ENCODE results near the gene MOBP. TPM values are rescaled to one million over a fixed set of nuclear protein-coding genes. Genes with fewer than 3 reads are reported as not detected.

MOBP gene
- total and polyA plus RNA-seq, 2 of the 4 experiments (the other 2 are of a cell fraction), result not detected

- TF ChIP-seq RCOR1 (IDR thresholded peaks at IDR 0.05; ENCODE audit: insufficient replicate concordance, low read length), result no peak
- TF ChIP-seq MAFK (IDR thresholded peaks at IDR 0.05; ENCODE audit: low read depth, low read length), result no peak
- no peak for TF ChIP-seq NFE2L2 (IDR thresholded peaks at IDR 0.05; ENCODE audit: low read depth, low read length)
- TF ChIP-seq MAZ (IDR thresholded peaks at IDR 0.05; ENCODE audit: borderline replicate concordance, low read depth, low read length), result no peak
- no peak for TF ChIP-seq CEBPB (IDR thresholded peaks at IDR 0.05; ENCODE audit: low read depth, low read length)
- no peak for TF ChIP-seq RFX5 (IDR thresholded peaks at IDR 0.05; ENCODE audit: low read depth, low read length)
- TF ChIP-seq, protein P1, sequence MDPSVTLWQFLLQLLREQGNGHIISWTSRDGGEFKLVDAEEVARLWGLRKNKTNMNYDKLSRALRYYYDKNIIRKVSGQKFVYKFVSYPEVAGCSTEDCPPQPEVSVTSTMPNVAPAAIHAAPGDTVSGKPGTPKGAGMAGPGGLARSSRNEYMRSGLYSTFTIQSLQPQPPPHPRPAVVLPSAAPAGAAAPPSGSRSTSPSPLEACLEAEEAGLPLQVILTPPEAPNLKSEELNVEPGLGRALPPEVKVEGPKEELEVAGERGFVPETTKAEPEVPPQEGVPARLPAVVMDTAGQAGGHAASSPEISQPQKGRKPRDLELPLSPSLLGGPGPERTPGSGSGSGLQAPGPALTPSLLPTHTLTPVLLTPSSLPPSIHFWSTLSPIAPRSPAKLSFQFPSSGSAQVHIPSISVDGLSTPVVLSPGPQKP (IDR thresholded peaks at IDR 0.05; ENCODE audit: borderline replicate concordance, low read depth, low read length), result no peak
- no peak for TF ChIP-seq FOS (IDR thresholded peaks at IDR 0.05; ENCODE audit: low read depth, low read length)
- no peak for TF ChIP-seq BHLHE40 (IDR thresholded peaks at IDR 0.05; ENCODE audit: low read depth, low read length)
- TF ChIP-seq, protein P2, sequence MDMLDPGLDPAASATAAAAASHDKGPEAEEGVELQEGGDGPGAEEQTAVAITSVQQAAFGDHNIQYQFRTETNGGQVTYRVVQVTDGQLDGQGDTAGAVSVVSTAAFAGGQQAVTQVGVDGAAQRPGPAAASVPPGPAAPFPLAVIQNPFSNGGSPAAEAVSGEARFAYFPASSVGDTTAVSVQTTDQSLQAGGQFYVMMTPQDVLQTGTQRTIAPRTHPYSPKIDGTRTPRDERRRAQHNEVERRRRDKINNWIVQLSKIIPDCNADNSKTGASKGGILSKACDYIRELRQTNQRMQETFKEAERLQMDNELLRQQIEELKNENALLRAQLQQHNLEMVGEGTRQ (IDR thresholded peaks at IDR 0.05; ENCODE audit: low read depth, low read length), result no peak
- TF ChIP-seq RAD21 (IDR thresholded peaks at IDR 0.05; ENCODE audit: low read length), result no peak
- no peak for TF ChIP-seq POLR2A (IDR thresholded peaks at IDR 0.05; ENCODE audit: low read depth, low read length)
These were observed 4.2 kb upstream of the MOBP start for GRCh38 chr3:39463269-39463668.

More at GRCh38 chr3:39463269-39463668, 4.2 kb upstream of the MOBP start:
- ATAC-seq (ENCODE audit: low read depth) (no peak), DNase-seq (no peak)
- no peak overlapping the region for H2BK120ac ChIP-seq (ENCODE audit: low read depth, low read length)
- no peak overlapping the region for H3K23ac ChIP-seq (ENCODE audit: low read depth, low read length)
- H2BK20ac ChIP-seq (ENCODE audit: low read depth, low read length), result no peak overlapping the region
- H2BK5ac ChIP-seq (ENCODE audit: low read depth, low read length, poor library complexity, severe bottlenecking), result no peak overlapping the region
- H3K36me3 ChIP-seq (ENCODE audit: control insufficient read depth, insufficient read depth, low read length), result no peaks in the 10 kb centered on the region
- H4K20me1 ChIP-seq (ENCODE audit: insufficient read depth, low read length), result no peaks in the 10 kb centered on the region
- intact Hi-C loops (cut with micrococcal nuclease) (no loop called here), dilution Hi-C loops (cut with HindIII; ENCODE audit: low sequenced_read_pairs, unreplicated experiment) (no loop called here), in situ Hi-C loops (cut with MboI; ENCODE audit: low sequenced_read_pairs) (no loop called here)
- H3K27ac ChIP-seq (ENCODE audit: insufficient read depth, low read length), result no peak overlapping the region
- no TSS peak for BruUV-seq (replicated peaks)
- H3K4ac ChIP-seq (ENCODE audit: low read depth, low read length), result no peak overlapping the region
- no peaks in the 10 kb centered on the region; the same call in 1 of the 2 replicates for H3K27me3 ChIP-seq (ENCODE audit: control insufficient read depth, insufficient read depth, low read length)
- H3K4me1 ChIP-seq (ENCODE audit: control insufficient read depth, insufficient read depth, low read length), result no peaks in the 10 kb centered on the region
- CTCF ChIA-PET, result no interaction called here
- no peaks in the 10 kb centered on the region for H3K9me3 ChIP-seq (ENCODE audit: control insufficient read depth, insufficient read depth, low read length)
- no peak overlapping the region for H4K5ac ChIP-seq (ENCODE audit: low read depth, low read length)
- no peaks in the 10 kb centered on the region for H3K79me1 ChIP-seq (ENCODE audit: low read depth in 1 of 2, low read length in 2 of 2)
- H3K4me2 ChIP-seq (ENCODE audit: low read depth, low read length), result no peak overlapping the region
- H3K9ac ChIP-seq (ENCODE audit: low read depth, low read length), result no peak overlapping the region
- H4K91ac ChIP-seq (ENCODE audit: insufficient read depth, low read depth, low read length), result no peak overlapping the region
- no peak overlapping the region for H2AK5ac ChIP-seq (ENCODE audit: low read depth, low read length)
- H2AK9ac ChIP-seq (replicated peaks; ENCODE audit: low read depth, low read length, poor library complexity), result no peak overlapping the region
- POLR2A ChIA-PET (ENCODE audit: unreplicated experiment), result no interaction called here
- H4K8ac ChIP-seq (ENCODE audit: low read depth in 2 of 2, low read length in 2 of 2), result no peak overlapping the region
- H3K9me1 ChIP-seq (ENCODE audit: insufficient read depth, low read length), result no peaks in the 10 kb centered on the region
- H3K18ac ChIP-seq (ENCODE audit: low read depth, low read length), result no peak overlapping the region
- H3K56ac ChIP-seq (ENCODE audit: extremely low read depth, insufficient read depth, low read length), result no peak overlapping the region
- no peak overlapping the region for H2BK15ac ChIP-seq (ENCODE audit: low read depth, low read length)
- no CpG with 5 or more reads among the region's 1 CpG for WGBS, 2 experiments (ENCODE audit: extremely low coverage in 2 of 2, insufficient read length in 1 of 2)
- no peak overlapping the region for H3K4me3 ChIP-seq (ENCODE audit: insufficient read depth, low read depth, low read length)
- no peak overlapping the region for H3K14ac ChIP-seq (replicated peaks; ENCODE audit: low read depth, low read length)
- H2AFZ ChIP-seq (replicated peaks; ENCODE audit: low read length, poor library complexity), result no peak overlapping the region
